Measurements from ENCODE around the gene PBRM1. TPM values are rescaled to one million over a fixed set of nuclear protein-coding genes. Genes with fewer than 3 reads are reported as not detected.

PBRM1 gene
- total RNA-seq, 1 experiment from 2014 or later: 74.2 TPM

- Mint-ChIP-seq H3K27me3 (ENCODE audit: low read depth) (no peaks in the 10 kb centered on the region), H3K9me3 (peaks cover 13 to 15% of the 10 kb centered on the region in 2 experiments), H3K4me1 (no peaks in the 10 kb centered on the region), H3K36me3 (ENCODE audit: insufficient read depth in 1 of 3, low read depth in 3 of 3) (peaks cover 56 to 87% (median 85%) of the 10 kb centered on the region in 3 experiments), H3K4me3 (no peak overlapping the region), H3K27ac (no peak overlapping the region)
- no peak for DNase-seq
- no peak overlapping the region for H2BK15ac ChIP-seq (ENCODE audit: low read depth, low read length)
- no peak overlapping the region for H3K27ac ChIP-seq (ENCODE audit: insufficient read length, low read depth, low read length)
- no peak overlapping the region for H3K4ac ChIP-seq (ENCODE audit: low read depth, low read length)
- H4K8ac ChIP-seq (replicated peaks; ENCODE audit: insufficient read length, low read depth, low read length): no peak overlapping the region
- H3K56ac ChIP-seq (ENCODE audit: insufficient read length, low read depth, low read length): no peak overlapping the region
- H4K20me1 ChIP-seq (ENCODE audit: control insufficient read depth, insufficient read depth, insufficient read length): no peaks in the 10 kb centered on the region
- WGBS (ENCODE audit: extremely low coverage, insufficient read length, low lambda C conversion rate): no CpG with 5 or more reads among the region's 10 CpGs
- no peak overlapping the region for H3K23ac ChIP-seq (ENCODE audit: insufficient read length, low read depth, low read length)
- no peak overlapping the region for H3T11ph ChIP-seq (ENCODE audit: low read length)
- H3K9ac ChIP-seq (ENCODE audit: extremely low read depth, insufficient read length, low read length): no peak overlapping the region
- no peaks in the 10 kb centered on the region for H3K79me1 ChIP-seq (ENCODE audit: insufficient read depth, low read depth, low read length, poor library complexity, severe bottlenecking)
- no peak overlapping the region for H3K4me2 ChIP-seq (ENCODE audit: insufficient read depth, insufficient read length, low read length)
- H3K4me1 ChIP-seq (ENCODE audit: insufficient read depth, low read length): no peaks in the 10 kb centered on the region
- no peak overlapping the region for H2AFZ ChIP-seq (ENCODE audit: low read length)
- no peak overlapping the region for H2BK120ac ChIP-seq (ENCODE audit: low read depth, low read length, poor library complexity, severe bottlenecking)
- H3K79me2 ChIP-seq (ENCODE audit: insufficient read depth, low read length): no peaks in the 10 kb centered on the region
- no peak for TF ChIP-seq CTCF (conservative IDR thresholded peaks at IDR 0.05)
- H3K27me3 ChIP-seq (ENCODE audit: insufficient read depth, low read length): no peaks in the 10 kb centered on the region
- no peak overlapping the region for H3K14ac ChIP-seq (ENCODE audit: insufficient read depth, low read length)
- H4K91ac ChIP-seq (ENCODE audit: insufficient read length, low read depth, low read length): no peak overlapping the region
- no peak overlapping the region for H4K5ac ChIP-seq (ENCODE audit: insufficient read length, low read depth, low read length)
- no peaks in the 10 kb centered on the region for H3K9me3 ChIP-seq (ENCODE audit: control insufficient read depth, low read depth, low read length)
- H2BK20ac ChIP-seq (ENCODE audit: low read depth, low read length, poor library complexity, severe bottlenecking): no peak overlapping the region
- H2AK5ac ChIP-seq (ENCODE audit: insufficient read length, low read length): no peak overlapping the region
- H2BK12ac ChIP-seq (ENCODE audit: insufficient read length, low read depth, low read length): no peak overlapping the region
- no peak overlapping the region for H2BK5ac ChIP-seq (ENCODE audit: insufficient read length, low read length)
- H3K18ac ChIP-seq (ENCODE audit: insufficient read length, low read depth, low read length): no peak overlapping the region
- H3K23me2 ChIP-seq (ENCODE audit: insufficient read length, low read depth, low read length, poor library complexity, severe bottlenecking): no peaks in the 10 kb centered on the region
Measured at GRCh38 chr3:52733256-52733891, 47.7 kb upstream of the PBRM1 start.

All from H9 (cell line).